SU-DHL-6 (cell line): ENCODE measurements around the gene RPS29.

Source experiments
- H2AFZ ChIP-seq: fragments of 200-600 bp; sonication (generic); 2 replicates; pipeline ENCODE4 v1.6.1; 2014; ENCODE audit warnings: low read depth, mild to moderate bottlenecking, moderate library complexity, mixed read lengths, antibody characterized with exemption, low read length; ENCODE audit not compliant: severe bottlenecking
- H3F3A ChIP-seq: fragments of 200-600 bp; shearing (Covaris generic); 2 replicates; pipeline ENCODE4 v1.6.0; 2016; ENCODE audit warnings: antibody characterized with exemption, mild to moderate bottlenecking; ENCODE audit not compliant: insufficient read depth
- H3K27ac ChIP-seq: fragments of 200-600 bp; sonication (generic); 2 replicates; pipeline ENCODE4 v1.5.1; 2016; ENCODE audit warnings: low read depth, mild to moderate bottlenecking, low read length, moderate library complexity, mixed read lengths
- H3K27me3 ChIP-seq: fragments of 200-600 bp; sonication (generic), shearing (Covaris generic); 2 replicates; pipeline ENCODE4 v1.6.0; 2014; ENCODE audit warnings: mild to moderate bottlenecking, low read length
- H3K36me3 ChIP-seq: fragments of 200-600 bp; sonication (generic); 2 replicates; pipeline ENCODE4 v1.6.1; 2014; ENCODE audit warnings: mild to moderate bottlenecking, low read length, mixed read lengths
- H3K4me2 ChIP-seq: fragments of 300-600, 200-600 bp; shearing (Covaris generic), sonication (generic); 2 replicates; pipeline ENCODE4 v1.6.0; 2014; ENCODE audit warnings: low read length, low read depth, mild to moderate bottlenecking; ENCODE audit not compliant: poor library complexity, severe bottlenecking
- H3K4me3 ChIP-seq: fragments of 200-600 bp; sonication (generic); 2 replicates; pipeline ENCODE4 v1.5.1; 2014; ENCODE audit warnings: antibody characterized with exemption, low read length, mild to moderate bottlenecking, mixed read lengths; ENCODE audit not compliant: insufficient read depth, poor library complexity, severe bottlenecking
- H3K79me2 ChIP-seq: fragments of 200-600 bp; sonication (generic); 2 replicates; pipeline ENCODE4 v1.6.1; 2014; ENCODE audit warnings: mild to moderate bottlenecking, low read length, moderate library complexity; ENCODE audit not compliant: insufficient read depth
- H3K9ac ChIP-seq: fragments of 200-600 bp; sonication (generic); 2 replicates; pipeline ENCODE4 v1.7.0; 2014; ENCODE audit warnings: mild to moderate bottlenecking, low read length
- H3K9me2 ChIP-seq: fragments of 200-600 bp; sonication (generic); replicated peaks from 2 replicates; pipeline ENCODE4 v1.6.1; 2014; ENCODE audit warnings: low read length; ENCODE audit not compliant: insufficient read depth
- H3K9me3 ChIP-seq: fragments of 200-600 bp; sonication (generic); 2 replicates; pipeline ENCODE4 v1.6.1; 2014; ENCODE audit warnings: low read length, mixed read lengths; ENCODE audit not compliant: insufficient read depth
- H4K20me1 ChIP-seq: fragments of 200-600 bp; sonication (generic); 2 replicates; pipeline ENCODE4 v1.6.1; 2014; ENCODE audit warnings: low read depth, mild to moderate bottlenecking, antibody characterized with exemption, low read length, moderate library complexity, mixed read lengths
- EZH2phosphoT487 ChIP-seq: fragments of 200-600 bp; sonication (generic), shearing (Covaris generic); conservative IDR thresholded peaks from 2 replicates; pipeline ENCODE4 v1.6.1; 2018; ENCODE audit warnings: mild to moderate bottlenecking, antibody characterized with exemption, low read length, moderate library complexity, mixed read lengths
- TF ChIP-seq, protein P1 (sequence below): fragments of 200-600 bp; sonication (generic); IDR thresholded peaks from one replicate; pipeline ENCODE4 v1.5.1; 2017; ENCODE audit warnings: antibody characterized with exemption, mild to moderate bottlenecking, low read length, moderate library complexity; ENCODE audit not compliant: insufficient read depth, poor library complexity, severe bottlenecking

RPS29 gene

DNA sequence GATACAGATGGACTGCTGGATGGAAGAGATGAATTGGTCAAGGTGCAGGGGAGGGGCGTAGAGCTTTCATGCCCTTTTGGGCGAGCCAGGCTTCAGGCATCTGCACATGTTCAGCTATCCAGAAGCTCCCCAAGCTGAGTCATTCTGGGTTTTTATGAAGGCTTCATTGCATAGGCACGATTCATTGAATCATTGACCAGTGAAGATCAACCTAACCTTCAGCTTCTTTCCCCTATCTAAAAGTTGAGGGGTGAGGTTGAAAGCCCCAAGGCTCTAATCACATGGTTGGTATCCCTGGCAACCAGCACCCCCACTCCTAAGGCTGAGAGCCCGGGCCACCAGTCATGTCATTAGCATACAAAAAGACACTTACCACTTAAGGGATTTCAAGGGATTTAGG lies 36.3 kb downstream of the RPS29 start:
- no peak overlapping the region for H3K9ac ChIP-seq
- no peak overlapping the region for H3K4me3 ChIP-seq
- no peaks in the 10 kb centered on the region for H3K27me3 ChIP-seq
- no peak overlapping the region for H3K4me2 ChIP-seq
- H3K79me2 ChIP-seq = no peaks in the 10 kb centered on the region
- no peak overlapping the region for H2AFZ ChIP-seq
- no peaks in the 10 kb centered on the region for H4K20me1 ChIP-seq
- TF ChIP-seq EZH2phosphoT487 = no peak
- TF ChIP-seq, protein P1, sequence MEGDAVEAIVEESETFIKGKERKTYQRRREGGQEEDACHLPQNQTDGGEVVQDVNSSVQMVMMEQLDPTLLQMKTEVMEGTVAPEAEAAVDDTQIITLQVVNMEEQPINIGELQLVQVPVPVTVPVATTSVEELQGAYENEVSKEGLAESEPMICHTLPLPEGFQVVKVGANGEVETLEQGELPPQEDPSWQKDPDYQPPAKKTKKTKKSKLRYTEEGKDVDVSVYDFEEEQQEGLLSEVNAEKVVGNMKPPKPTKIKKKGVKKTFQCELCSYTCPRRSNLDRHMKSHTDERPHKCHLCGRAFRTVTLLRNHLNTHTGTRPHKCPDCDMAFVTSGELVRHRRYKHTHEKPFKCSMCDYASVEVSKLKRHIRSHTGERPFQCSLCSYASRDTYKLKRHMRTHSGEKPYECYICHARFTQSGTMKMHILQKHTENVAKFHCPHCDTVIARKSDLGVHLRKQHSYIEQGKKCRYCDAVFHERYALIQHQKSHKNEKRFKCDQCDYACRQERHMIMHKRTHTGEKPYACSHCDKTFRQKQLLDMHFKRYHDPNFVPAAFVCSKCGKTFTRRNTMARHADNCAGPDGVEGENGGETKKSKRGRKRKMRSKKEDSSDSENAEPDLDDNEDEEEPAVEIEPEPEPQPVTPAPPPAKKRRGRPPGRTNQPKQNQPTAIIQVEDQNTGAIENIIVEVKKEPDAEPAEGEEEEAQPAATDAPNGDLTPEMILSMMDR = no peak
- no peaks in the 10 kb centered on the region for H3K36me3 ChIP-seq
- H3K27ac ChIP-seq = no peak overlapping the region
- H3K9me3 ChIP-seq = no peaks in the 10 kb centered on the region
- no peaks in the 10 kb centered on the region for H3F3A ChIP-seq
- no peaks in the 10 kb centered on the region for H3K9me2 ChIP-seq

DNA sequence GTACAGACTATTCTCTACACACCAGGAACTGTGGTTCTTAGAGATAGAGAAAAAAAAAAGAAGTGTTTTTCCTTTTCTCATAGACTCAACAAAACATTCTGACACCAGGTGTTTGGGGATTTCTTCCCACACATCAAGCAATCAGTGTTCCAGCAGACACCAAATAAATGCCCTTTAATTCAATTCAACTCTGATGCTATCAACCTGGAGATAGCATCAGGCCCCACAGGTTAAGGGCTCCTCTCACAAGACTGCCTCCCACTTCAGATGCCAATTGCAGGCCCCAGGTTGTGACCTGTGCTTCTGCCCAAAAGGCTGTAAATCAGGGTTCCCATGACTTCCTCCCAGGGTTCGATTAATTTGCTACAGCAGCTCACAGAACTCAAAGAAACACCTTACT lies 36.7 kb downstream of the RPS29 start:
- Histone ChIP-seq H3K4me3 (no peak overlapping the region), H3K9ac (no peak overlapping the region), H3K4me2 (no peak overlapping the region), H2AFZ (no peak overlapping the region), H3K79me2 (no peaks in the 10 kb centered on the region), H3K9me2 (no peaks in the 10 kb centered on the region), H3K36me3 (no peaks in the 10 kb centered on the region), H3F3A (no peaks in the 10 kb centered on the region), H3K27ac (no peak overlapping the region), H3K27me3 (no peaks in the 10 kb centered on the region), H4K20me1 (no peaks in the 10 kb centered on the region), H3K9me3 (no peaks in the 10 kb centered on the region)
- no peak for TF ChIP-seq EZH2phosphoT487
- TF ChIP-seq, protein P1 = no peak

DNA sequence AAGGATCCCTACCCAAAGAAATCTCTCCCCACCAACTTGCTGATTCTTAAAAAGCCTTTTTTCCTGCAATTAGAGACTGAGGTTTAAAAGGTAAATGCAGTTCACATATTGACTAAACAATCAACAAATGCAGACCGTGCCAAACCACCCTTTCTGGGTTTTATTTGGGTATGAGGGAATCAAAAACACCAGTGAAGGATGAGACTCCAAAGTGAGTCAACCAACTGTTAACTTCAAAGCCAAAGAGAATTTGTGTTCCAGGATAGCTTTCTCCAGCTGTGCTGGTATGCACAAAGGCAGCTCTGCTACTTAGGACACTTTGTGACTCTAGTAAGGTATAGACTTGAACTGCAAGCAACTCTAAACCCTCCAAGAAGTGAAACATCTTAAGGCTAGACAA lies 39.4 kb downstream of the RPS29 start:
- no peaks in the 10 kb centered on the region for H3K9me3 ChIP-seq
- no peak overlapping the region for H3K4me3 ChIP-seq
- H3K27ac ChIP-seq = no peak overlapping the region
- H3K27me3 ChIP-seq = no peaks in the 10 kb centered on the region
- H3K4me2 ChIP-seq = no peak overlapping the region
- no peak for TF ChIP-seq EZH2phosphoT487
- TF ChIP-seq, protein P1 = no peak
- no peaks in the 10 kb centered on the region for H3K79me2 ChIP-seq
- H3K9ac ChIP-seq = no peak overlapping the region
- H4K20me1 ChIP-seq = no peaks in the 10 kb centered on the region
- H2AFZ ChIP-seq = no peak overlapping the region
- H3K9me2 ChIP-seq = no peaks in the 10 kb centered on the region
- no peaks in the 10 kb centered on the region for H3K36me3 ChIP-seq
- H3F3A ChIP-seq = no peaks in the 10 kb centered on the region

DNA sequence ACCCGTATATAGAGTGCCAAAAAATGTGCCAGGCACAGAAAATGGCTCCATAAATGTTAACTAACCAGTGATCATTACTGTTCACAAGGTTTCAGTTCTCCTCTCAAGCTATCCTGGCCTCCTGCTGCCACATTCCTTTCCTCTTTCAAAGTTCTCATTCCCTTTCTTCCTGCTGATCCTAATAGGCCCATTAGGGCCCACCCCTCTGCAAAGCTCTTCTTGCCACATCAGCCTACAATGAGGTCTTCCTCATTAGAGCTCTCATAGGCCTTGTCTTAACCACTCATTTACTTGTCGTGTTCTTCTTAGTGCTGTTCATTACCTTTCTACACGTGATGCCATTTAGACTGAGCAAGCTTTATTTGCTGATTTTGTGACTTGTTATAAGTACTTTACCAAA lies 40.5 kb downstream of the RPS29 start:
- H3K36me3 ChIP-seq = no peaks in the 10 kb centered on the region

More for the DNA sequence above, 40.5 kb downstream of the RPS29 start:
- Histone ChIP-seq H3K27me3 (no peaks in the 10 kb centered on the region), H3K9me2 (no peaks in the 10 kb centered on the region), H3K9me3 (peaks cover 6% of the 10 kb centered on the region; the same call in 1 of the 2 replicates), H3K4me2 (no peak overlapping the region), H3K9ac (no peak overlapping the region), H3K27ac (no peak overlapping the region), H3F3A (no peaks in the 10 kb centered on the region), H3K4me3 (no peak overlapping the region), H4K20me1 (no peaks in the 10 kb centered on the region), H3K79me2 (no peaks in the 10 kb centered on the region), H2AFZ (no peak overlapping the region)
- TF ChIP-seq EZH2phosphoT487 = no peak
- TF ChIP-seq, protein P1 = no peak
